LoVo (cell line): ENCODE data around the gene STRIP2.
A peak's percentile ranks its signal among the peaks of the same experiment; 100 is the strongest.

Source experiments
- DNase-seq: peaks from one replicate; pipeline ENCODE4 v3.0.0-alpha.2; 2016; ENCODE audit warnings: low spot score

The STRIP2 gene

DNA sequence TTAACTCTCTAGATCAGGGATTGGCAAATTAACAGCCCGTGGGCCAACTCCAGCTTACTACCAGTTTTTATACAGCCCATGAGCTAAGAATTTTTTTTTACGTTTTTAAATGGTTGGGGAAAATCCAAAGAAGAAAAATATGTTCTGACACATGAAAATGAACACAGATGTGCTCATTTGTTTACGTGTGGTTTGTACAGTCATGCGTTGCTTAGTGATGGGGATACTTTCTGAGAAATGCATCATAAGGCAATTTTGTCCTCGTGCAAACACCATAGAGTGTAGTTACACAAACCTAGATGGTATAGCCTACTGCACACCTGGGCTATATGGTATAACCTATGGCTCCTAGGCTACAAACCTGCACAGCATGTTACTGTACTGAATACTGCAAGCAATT, 59.8 kb downstream of the STRIP2 start:
- no peak for DNase-seq

DNA sequence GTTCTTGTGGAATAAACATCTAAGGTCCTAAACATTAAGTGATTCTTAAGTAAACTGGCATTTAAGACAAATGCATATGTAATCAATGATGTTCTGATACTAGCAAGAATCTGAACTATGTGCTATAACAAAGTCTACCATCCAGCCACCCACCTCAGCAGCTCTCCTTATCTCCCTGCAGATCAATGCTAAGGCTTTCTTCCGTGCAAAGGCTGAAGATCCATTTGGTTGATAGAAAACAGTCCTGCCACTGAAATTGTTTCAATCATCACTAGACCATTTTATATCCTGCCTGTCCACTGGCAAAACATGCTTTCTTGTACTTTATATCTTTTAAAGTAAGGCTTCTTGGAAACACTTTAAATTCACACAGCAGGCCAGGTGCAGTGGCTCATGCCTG, 61.8 kb downstream of the STRIP2 start:
- DNase-seq: no peak

DNA sequence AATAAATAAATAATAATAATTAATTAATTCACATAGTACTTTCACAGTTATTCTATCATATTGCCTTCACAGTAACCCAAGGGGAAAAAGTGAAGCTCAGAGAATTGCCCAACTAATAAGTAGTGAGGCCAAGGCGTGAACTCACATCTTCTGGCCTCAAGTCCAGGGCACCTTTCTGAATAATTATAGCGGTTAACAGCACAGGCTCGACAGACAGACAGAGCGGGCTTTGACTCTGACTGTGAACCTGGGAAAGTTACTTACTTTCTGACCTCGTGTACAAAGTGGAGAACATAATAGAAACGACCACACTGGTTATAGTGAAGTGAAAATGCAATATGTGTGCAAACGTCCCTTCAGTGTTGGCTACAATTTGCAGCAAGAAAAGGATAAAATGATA, 62.4 kb downstream of the STRIP2 start:
- DNase-seq: no peak

DNA sequence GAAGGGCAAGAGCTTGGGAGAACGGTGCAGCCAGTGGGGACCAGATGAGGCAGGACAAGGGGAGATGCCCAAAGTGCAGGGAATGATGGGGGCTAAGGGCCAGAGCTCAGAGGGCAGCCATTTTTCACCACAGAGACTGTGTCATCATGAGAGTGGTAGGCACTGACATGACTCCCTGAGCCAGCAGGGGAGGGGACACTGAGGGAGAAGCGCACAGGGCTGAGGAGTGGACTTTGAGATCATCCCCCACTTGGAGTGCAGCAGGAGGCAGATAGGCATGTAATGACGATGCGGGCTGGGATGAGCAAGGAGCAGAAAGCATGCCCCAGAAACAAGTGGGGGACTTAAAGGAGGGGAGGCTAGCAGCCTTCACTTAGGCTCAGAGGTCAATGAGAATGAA, 62.9 kb downstream of the STRIP2 start:
- DNase-seq: no peak

DNA sequence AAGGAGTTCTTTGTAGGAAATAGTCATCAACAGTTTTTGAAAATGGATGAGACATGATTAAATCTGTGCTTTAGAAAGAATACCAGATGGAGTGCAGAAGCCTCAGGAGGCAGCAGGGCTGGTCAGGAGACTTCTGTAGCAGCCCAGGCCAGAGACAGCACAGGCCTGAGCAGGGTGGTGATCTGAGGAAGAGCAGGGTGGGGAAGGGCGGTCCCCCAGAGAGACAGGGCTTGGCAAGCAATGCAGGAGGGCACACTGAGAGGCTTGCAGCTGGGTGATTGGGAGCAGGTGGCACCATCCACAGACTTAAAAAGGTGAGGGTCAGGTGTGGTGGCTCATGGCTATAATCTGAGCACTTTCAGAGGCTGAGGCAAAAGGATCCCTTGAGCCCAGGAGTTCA, 63.8 kb downstream of the STRIP2 start:
- no peak for DNase-seq

DNA sequence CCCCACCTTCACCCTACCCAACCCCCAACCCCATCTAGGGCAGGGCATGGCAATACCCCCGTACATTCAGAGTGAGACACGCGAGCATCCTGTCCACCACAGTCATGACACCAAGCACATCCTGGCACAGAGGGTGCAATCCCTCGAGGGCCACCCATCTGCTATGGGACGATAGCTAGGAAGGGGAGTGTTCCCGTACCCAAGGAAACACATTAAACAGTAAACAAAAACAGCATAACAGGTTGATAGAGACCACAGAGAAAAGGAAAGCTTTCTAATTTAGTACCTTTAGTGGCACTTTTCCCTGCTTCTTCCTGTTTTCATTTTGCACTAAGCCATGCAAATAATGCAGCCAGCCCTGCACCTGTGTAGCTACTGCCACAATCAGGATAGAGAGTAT, 65.8 kb downstream of the STRIP2 start:
- no peak for DNase-seq

DNA sequence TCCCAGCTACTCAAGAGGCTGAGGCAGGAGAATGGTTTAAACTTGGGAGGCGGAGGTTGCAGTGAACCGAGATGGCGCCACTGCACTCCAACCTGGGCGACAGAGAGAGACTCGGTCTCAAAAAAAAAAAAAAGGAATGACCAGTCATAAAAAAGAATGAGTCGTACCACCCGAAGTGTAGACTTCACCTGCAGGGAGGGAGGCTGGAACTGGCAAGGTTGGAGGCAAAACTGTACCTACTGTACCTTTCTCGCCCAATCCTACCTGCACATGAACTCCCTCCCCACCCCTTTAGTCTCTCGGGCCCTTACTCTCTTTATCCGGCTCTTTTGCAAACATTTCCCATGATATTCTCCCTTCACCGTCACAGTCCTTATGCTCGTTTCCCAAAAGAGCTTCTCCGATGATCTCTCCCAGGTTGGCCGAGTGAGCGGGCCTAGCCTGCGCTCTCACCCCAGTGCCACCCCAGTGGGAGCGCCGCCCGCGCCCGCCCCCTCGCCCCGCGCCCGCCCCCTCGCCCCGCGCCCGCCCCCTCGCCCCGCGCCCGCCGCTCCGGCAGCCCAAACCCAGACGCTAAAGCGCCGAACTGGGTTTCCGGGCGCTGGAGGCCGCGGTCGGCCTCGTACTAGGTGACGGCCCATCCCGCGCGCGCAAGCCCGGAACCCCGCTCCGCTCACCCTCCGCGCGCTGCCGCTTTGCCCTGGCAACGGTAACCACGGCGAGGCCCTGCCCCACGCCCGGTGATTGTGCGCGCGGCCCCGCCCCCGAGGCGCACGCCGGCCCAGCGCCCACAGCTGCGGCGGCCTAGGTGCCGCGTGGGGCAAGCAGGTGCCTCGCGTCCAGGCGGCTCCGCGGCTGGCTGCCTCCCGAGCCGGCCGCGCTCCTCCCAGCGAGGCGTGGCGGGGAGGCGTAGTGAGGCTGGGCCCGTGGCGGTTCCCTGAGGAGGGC, 67.8 kb downstream of the STRIP2 start, which contains the start of gene SMKR1:
SMKR1 (plus strand) TSS at position 772 of the 948 bp plus-strand sequence. CDS start 294 bp downstream, outside the sequence.
- DNase-seq: peak; percentile 93

DNA sequence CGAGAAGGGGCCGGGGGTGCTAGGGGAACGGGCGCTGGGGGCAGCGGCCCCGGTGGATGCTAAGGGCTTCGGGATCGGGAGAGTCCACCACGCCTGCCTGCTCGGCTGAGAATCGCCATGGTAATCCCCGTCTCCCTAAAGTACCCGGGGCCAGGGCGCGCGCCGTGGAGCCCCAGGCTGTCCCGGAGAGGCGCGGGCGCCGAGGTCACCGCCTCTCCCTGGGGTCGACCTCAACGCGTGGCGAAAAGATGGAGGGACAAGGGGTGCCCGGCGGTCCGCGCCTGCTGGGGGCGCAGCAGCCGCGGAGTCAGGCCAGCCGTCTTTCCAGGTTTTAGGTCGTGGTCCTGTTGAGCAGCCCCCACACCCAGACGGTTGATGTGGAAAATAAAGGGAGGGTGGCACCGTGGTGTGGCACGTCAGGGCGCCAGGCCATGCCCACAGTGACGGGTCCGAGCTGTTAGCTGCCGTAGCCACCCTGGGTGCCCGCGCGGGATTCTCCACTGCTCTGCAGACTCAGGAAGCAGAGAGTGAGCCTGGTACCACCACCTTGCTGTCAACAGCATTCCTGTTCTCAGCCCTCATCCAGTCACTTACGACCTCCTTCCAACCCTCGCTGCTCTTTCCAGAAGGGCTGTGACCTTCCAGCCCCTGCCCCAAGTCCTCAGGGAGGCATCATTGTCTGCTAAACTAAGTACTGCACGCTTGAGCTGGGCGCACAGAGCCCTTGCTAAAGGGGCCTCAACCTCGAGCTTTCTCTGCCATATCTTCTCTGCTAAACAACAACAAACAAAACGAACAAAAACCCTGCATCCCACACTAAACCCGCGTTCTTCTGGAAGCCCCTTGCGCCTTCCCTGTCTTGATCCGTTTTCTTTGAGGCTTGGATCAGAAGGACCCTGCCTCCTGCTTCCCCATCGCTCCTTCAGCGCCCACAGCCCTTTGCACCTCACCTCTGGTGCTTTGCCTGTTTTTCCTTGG, 68.8 kb downstream of the STRIP2 start:
- peak; percentile 42 for DNase-seq

DNA sequence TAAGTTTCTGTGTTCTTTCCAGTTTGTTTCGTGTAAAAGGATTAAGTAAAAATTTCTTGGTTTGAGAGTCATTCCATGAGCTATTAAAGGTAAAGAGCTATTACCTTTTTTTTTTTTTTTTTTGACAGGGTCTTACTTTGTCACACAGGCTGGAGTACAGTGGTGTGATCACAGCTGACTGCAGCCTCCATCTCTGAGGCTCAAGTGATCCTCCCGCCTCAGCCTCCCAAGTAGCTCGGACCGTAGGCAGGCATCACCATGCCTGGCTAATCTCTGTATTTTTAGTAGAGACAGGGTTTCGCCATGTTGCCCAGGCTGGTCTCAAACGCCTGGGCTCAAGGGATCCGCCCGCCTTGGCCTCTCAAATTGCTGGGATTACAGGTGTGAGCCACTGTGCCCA, 69.5 kb downstream of the STRIP2 start:
- DNase-seq: no peak

DNA sequence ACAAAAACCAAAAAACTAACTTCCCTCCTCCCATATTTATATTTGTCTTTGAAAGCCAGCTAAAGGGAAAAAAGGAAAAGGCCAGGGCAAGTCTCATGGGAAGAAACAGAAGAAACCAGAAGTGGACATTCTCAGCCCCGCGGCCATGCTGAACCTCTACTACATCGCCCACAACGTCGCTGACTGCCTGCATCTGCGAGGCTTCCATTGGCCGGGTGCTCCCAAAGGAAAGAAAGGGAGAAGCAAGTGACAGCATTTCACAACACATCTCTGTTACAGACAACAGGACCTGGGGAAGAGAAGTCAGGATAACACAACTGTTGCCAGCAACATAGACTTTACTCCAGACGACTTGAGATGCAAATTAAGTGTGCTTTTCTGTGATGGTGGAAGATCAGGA, 78.0 kb downstream of the STRIP2 start:
- no peak for DNase-seq

DNA sequence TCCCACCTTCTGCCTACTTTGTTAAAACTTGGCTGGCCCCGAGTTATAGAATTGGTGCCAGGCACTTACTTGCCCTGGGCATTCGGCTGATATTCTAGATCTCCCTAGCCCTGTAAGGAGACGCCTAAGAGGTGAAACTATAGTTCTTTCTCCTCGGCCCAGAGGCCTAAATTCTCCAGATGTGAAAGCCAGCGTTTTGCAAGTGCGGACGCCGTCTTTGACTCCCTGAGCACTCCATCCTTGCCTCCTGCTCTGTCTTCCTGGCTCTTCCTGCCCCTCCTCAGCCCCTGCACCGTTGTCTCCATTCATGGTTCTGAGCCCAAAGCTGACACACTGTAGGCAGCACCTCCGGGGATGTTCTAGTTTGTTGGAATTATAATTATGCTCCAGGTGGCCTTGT, 79.3 kb downstream of the STRIP2 start:
- no peak for DNase-seq

DNA sequence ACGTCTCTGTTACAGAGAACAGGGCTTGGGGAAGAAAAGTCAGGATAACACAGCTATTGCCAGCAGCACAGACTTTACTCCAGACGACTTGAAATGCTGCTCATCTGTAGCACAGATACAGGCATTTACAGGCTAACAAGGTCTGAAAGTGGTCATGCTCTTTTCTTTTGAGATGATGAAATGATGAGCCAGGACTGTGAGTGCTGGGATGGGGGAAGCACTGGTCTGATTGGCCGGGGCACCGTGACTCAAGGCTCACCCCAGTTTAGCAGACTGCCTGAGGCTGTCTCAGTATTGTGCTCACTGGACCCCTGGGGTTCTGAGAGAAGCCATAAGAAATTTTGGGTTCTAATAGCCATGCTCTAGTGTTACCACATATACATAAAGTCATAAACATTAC, 80.5 kb downstream of the STRIP2 start:
- DNase-seq: no peak

DNA sequence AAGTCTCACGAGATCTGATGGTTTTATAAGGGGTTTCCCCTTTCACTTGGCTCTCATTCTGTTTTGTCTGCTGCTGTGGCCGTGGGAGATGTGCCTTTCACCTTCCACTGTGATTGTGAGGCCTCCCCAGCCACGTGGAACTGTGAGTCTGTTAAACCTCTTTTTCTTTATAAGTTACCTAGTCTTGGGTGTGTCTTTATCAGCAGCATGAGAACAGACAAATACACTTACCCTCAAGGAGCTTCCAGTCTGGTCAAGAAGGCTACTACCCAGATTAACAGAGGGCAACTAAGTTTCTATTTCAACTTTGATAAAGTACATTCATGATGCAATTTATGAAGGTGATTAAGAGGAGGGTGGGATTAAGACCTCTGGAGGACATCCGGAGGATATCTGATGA, 81.1 kb downstream of the STRIP2 start:
- no peak for DNase-seq

DNA sequence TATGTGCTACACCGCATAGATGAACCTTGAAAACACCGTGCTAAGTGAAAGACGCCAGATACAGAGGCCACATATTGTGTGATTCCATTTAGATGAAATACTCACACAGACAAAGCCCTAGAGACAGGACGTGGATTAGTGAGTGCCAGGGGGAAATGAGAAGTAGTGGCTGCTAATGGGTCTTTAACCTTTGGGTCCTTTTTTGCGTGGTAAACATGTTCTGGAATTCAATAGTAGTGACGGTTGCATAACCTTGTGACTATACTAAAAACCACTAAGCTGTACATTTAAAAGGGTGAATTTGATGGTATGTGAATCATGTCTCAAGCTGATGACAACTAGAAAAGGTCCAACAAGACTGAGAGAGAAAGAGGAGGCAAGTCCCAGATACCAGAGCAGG, 83.7 kb downstream of the STRIP2 start:
- DNase-seq: no peak

DNA sequence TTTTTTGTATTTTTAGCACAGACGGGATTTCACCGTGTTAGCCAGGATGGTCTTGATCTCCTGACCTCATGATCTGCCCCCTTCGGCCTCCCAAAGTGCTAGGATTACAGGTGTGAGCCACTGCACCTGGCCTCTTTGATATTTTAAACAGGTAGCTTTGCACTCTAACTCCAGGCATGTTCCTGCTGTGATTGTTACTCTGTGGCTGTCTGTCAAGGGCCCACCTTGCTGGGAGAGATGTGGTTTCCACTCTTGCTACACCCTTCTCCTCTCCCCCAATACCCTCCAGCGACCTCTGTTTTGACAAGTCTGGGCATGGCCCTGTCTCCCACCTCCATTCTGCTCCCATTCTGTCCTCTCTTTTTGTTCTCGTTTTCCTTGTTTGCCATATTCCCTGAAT, 85.2 kb downstream of the STRIP2 start:
- DNase-seq: no peak

DNA sequence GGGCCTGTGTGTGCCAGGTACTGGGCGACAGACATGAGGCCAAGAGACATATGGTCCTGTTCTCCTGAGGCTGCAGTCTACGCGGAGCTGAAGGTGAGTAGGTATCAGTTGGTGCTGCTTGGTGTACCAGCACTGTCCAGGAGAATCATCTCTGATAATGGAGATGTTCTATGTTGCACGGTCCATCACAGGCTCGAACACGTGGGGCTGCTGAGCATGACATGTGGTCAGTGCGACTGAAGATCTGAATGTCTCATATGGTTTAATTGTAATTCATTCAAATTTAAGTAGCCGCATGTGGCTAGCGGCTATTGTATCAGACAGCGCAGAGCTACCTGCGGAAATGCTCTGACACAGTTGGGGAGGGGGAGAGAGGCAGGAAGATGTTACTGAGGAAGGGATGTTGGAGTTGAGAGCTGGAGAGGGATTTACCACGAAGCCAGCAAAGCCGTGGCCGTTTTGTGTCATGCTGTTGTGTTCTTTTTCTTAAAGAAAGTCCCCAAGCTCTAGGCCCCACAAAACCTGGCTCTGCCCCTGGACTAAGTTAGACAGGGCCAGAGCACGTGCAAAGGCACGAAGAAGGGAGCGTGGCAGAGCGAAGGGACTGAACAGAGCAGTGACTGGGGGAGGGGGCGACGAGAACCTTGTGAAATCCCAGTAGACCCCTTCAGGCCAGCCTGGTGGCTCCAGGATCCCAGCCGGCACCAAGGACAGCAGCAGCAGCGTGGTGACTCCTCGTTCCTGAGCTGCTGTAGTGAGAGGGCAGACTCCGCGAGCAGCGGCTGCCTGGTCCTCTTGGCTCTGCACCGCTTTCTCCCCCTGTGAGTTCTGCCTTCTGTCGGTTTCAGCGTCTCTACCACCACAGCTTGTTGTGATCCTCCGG, 88.1 kb downstream of the STRIP2 start:
- DNase-seq: no peak

DNA sequence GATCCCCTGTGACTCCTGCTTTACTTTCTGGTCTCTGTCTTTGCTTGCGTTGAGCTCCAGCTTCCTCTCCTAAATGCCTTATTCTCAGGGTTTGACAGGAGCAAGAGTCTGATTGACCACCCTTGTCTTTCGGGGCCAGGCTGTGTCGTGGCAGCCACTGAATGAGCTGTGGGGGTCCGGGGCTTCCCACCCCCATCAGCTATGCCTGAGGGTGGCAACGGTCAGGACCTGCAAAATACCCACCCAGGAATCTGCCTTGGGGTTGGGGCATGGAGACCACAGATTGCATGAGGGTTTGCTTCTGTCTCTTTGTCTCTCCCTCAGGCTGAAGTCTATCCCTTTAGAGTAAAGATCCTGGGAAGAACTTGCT, 88.7 kb downstream of the STRIP2 start:
- DNase-seq: no peak

DNA sequence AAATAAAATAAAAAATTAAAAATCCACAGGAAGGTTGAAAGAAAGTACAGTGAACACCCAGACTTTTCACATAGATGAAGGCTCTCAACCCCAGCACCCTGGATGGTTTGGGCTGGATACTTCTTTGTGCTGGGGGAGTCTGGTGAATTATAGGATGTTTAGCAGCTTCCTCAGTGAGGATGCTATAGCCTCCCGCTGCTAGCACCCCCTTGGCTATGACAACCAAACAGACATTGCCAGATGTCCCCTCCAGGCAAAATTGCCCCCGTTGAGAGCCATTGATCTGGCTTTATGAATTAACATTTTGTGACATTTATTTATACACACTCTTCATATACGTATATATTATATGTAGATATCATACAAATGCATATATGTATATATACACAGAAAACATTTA, 89.7 kb downstream of the STRIP2 start:
- no peak for DNase-seq

DNA sequence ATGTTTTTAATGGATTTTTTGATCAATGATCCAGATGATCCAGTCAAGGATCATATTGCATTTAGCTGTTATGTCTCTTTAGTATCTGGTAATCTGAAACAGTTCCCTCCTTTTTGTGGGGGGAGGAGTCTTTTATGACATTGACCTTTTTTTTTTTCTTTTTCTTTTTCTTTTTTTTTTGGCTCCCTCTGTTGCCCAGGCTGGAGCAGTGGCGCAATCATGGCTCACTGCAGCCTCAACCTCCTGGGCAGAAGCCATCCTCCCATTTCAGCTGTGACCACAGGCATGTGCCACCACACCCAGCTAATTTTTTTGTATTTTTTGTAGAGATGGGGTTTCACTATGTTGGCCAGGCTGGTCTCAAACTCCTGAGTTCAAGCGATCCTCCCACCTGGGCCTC, 90.2 kb downstream of the STRIP2 start:
- DNase-seq: peak; percentile 46

DNA sequence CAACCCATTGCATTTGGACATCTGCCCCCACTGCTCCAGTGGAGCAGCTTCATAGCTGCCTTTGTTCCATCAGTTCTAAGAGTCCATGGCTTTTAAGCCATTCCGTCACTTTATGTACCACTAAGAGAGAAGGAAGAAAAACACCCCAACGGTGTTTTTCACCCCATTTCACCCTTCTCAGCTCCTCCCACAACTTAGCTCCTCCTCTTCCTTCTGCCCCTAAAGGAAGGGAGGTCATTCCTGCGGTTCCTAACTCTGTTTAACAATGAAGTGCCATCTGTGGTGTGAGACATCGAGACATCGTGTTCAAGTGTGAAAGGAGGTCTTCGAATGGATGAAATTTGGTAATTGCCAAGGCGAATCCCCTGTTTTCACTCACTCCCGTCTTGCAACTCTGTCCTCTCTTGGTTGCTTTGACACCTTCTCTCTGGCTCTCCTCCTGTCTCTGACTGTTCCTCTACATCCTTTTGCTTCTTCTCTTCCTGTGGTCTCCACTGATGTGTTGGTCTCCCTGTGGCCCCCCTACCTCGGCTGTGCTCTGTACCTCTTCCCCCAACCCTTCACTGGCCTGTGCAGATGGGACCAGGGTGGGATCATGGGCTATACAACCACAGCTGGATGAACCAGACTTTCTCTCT, 91.1 kb downstream of the STRIP2 start:
- DNase-seq: no peak

DNA sequence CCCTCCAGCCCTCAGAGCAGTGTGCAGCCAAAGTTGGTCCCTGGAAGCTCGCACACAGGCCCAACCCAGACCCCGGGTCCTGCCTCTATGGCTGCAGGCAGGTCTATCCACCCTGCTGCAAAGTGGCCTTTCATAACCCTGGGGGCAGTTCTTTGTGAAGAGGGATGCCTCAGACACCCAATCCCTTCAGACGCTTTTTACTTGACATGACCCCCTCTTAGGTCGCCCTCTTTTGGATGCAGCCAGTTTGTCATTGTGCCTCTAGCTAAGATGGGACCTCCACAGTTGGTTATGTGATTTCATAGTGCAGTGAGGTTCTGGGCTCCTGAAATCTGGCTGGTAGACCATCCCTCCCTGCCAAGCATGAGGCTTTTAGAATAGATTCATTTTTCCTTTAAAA, 95.4 kb downstream of the STRIP2 start:
- DNase-seq: no peak
